ENCODE results near the gene LONP2.

Gene LONP2

DNA sequence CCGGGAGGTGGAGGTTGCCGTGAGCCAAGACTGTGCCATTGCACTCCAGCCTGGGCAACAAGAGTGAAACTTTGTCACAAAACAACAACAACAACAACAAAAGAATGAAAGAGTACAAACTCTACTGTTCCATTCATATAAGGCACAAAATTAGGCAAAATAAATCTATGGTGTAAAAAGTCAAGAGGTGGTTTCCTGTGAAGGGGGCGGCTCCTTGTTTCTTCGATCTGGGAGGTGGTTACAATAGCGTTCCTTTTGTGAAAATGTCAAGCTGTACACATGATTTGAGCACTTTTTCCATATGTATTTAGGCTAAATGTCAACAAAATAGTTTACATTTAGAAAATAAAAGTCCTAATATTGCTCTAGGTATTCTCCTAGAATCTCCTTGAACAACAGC, 134.2 kb downstream of the LONP2 start:
- Histone ChIP-seq H3F3A (ENCODE audit: insufficient read depth, low read length) (0 out of 2 replicates have a peak, but pooled peaks cover 3% of the 10 kb centered on the region), H3K79me2 (ENCODE audit: low read length) (peaks cover 100% of the 10 kb centered on the region), H3K27me3 (replicated peaks; ENCODE audit: insufficient read depth, low read length) (no peaks in the 10 kb centered on the region), H3K36me3 (replicated peaks; ENCODE audit: insufficient read depth, low read length) (no peaks in the 10 kb centered on the region), H3K4me2 (ENCODE audit: low read depth, low read length) (no peak overlapping the region), H3K9me3 (replicated peaks; ENCODE audit: insufficient read depth, low read length) (no peaks in the 10 kb centered on the region), H3K4me1 (ENCODE audit: low read length) (no peaks in the 10 kb centered on the region), H3K9me2 (replicated peaks; ENCODE audit: insufficient read depth, low read length) (no peaks in the 10 kb centered on the region), H3K4me3 (ENCODE audit: low read length) (no peak overlapping the region), H3K27ac (ENCODE audit: low read length) (no peak overlapping the region), H2AFZ (ENCODE audit: low read length) (no peak overlapping the region), H4K20me1 (ENCODE audit: insufficient read depth, low read length) (peaks cover 53% of the 10 kb centered on the region), H3K9ac (ENCODE audit: low read length) (no peak overlapping the region)
- no peak for DNase-seq
- TF ChIP-seq EZH2 (optimal IDR thresholded peaks at IDR 0.05; ENCODE audit: low read depth, low read length): no peak
- TF ChIP-seq, protein P1, sequence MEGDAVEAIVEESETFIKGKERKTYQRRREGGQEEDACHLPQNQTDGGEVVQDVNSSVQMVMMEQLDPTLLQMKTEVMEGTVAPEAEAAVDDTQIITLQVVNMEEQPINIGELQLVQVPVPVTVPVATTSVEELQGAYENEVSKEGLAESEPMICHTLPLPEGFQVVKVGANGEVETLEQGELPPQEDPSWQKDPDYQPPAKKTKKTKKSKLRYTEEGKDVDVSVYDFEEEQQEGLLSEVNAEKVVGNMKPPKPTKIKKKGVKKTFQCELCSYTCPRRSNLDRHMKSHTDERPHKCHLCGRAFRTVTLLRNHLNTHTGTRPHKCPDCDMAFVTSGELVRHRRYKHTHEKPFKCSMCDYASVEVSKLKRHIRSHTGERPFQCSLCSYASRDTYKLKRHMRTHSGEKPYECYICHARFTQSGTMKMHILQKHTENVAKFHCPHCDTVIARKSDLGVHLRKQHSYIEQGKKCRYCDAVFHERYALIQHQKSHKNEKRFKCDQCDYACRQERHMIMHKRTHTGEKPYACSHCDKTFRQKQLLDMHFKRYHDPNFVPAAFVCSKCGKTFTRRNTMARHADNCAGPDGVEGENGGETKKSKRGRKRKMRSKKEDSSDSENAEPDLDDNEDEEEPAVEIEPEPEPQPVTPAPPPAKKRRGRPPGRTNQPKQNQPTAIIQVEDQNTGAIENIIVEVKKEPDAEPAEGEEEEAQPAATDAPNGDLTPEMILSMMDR (IDR thresholded peaks at IDR 0.05; ENCODE audit: low read length): no peak
- no peak for TF ChIP-seq EZH2phosphoT487 (IDR thresholded peaks at IDR 0.05; ENCODE audit: low read length)

DNA sequence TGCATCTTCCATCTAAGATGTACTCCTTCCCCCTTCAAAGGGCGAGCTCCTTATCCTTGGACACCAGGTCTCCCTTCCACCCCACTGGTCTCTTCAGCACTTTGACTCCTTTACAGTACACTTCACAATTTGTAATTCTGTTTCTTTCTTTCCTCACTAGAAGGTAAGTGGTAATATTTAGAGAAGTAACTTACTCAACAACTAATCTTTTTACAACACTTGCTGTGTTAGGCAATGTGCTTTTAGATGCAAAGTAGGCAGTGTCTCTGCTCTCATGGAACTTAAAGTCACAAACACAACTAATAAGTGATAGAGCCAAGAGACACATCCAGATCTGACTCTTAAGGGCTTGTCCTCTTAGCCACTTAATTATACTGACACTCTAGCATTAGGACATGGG, 134.7 kb downstream of the LONP2 start:
- no peaks in the 10 kb centered on the region for H3K9me3 ChIP-seq (replicated peaks; ENCODE audit: insufficient read depth, low read length)
- no peaks in the 10 kb centered on the region for H3K36me3 ChIP-seq (replicated peaks; ENCODE audit: insufficient read depth, low read length)
- H3K27me3 ChIP-seq (replicated peaks; ENCODE audit: insufficient read depth, low read length): no peaks in the 10 kb centered on the region
- no peaks in the 10 kb centered on the region for H3K4me1 ChIP-seq (ENCODE audit: low read length)
- H3K9me2 ChIP-seq (replicated peaks; ENCODE audit: insufficient read depth, low read length): no peaks in the 10 kb centered on the region
- TF ChIP-seq EZH2phosphoT487 (IDR thresholded peaks at IDR 0.05; ENCODE audit: low read length): no peak
- TF ChIP-seq EZH2 (optimal IDR thresholded peaks at IDR 0.05; ENCODE audit: low read depth, low read length): no peak
- TF ChIP-seq, protein P1 (IDR thresholded peaks at IDR 0.05; ENCODE audit: low read length): no peak
- peaks cover 48% of the 10 kb centered on the region for H4K20me1 ChIP-seq (ENCODE audit: insufficient read depth, low read length)
- no peak overlapping the region for H3K4me3 ChIP-seq (ENCODE audit: low read length)
- no peak overlapping the region for H3K27ac ChIP-seq (ENCODE audit: low read length)
- no peak overlapping the region for H3K4me2 ChIP-seq (ENCODE audit: low read depth, low read length)
- H3F3A ChIP-seq (ENCODE audit: insufficient read depth, low read length): 0 out of 2 replicates have a peak, but pooled peaks cover 3% of the 10 kb centered on the region
- H3K9ac ChIP-seq (ENCODE audit: low read length): no peak overlapping the region
- no peak overlapping the region for H2AFZ ChIP-seq (ENCODE audit: low read length)
- peaks cover 100% of the 10 kb centered on the region for H3K79me2 ChIP-seq (ENCODE audit: low read length)
- DNase-seq: no peak

DNA sequence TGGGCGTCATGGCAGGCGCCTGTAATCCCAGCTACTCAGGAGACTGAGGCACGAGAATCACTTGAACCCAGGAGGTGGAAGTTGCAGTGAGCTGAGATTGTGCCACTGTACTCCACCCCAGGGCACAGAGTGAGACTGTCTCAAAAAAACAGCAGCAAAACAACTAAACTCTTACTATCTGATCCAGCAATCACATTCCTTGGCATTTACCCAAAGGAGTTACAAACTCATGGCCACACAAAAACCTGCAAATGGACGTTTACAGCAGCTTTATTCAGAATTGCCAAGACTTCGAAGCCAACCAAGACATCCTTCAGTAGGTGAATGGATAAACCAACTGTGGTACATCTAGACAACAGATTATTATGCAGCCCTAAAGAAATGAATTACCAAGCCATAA, 137.1 kb downstream of the LONP2 start:
- H4K20me1 ChIP-seq (ENCODE audit: insufficient read depth, low read length): peaks cover 30% of the 10 kb centered on the region
- H3K27ac ChIP-seq (ENCODE audit: low read length): no peak overlapping the region
- H3K36me3 ChIP-seq (replicated peaks; ENCODE audit: insufficient read depth, low read length): no peaks in the 10 kb centered on the region
- TF ChIP-seq EZH2phosphoT487 (IDR thresholded peaks at IDR 0.05; ENCODE audit: low read length) (no peak), EZH2 (optimal IDR thresholded peaks at IDR 0.05; ENCODE audit: low read depth, low read length) (no peak)
- TF ChIP-seq, protein P1 (IDR thresholded peaks at IDR 0.05; ENCODE audit: low read length): no peak
- H3K9me2 ChIP-seq (replicated peaks; ENCODE audit: insufficient read depth, low read length): no peaks in the 10 kb centered on the region
- H3F3A ChIP-seq (ENCODE audit: insufficient read depth, low read length): peaks cover 7% of the 10 kb centered on the region
- no peak overlapping the region for H2AFZ ChIP-seq (ENCODE audit: low read length)
- H3K9me3 ChIP-seq (replicated peaks; ENCODE audit: insufficient read depth, low read length): no peaks in the 10 kb centered on the region
- no peak overlapping the region for H3K9ac ChIP-seq (ENCODE audit: low read length)
- H3K4me3 ChIP-seq (ENCODE audit: low read length): no peak overlapping the region
- H3K27me3 ChIP-seq (replicated peaks; ENCODE audit: insufficient read depth, low read length): no peaks in the 10 kb centered on the region
- H3K4me1 ChIP-seq (ENCODE audit: low read length): no peaks in the 10 kb centered on the region
- no peak overlapping the region for H3K4me2 ChIP-seq (ENCODE audit: low read depth, low read length)
- H3K79me2 ChIP-seq (ENCODE audit: low read length): peaks cover 83% of the 10 kb centered on the region
- no peak for DNase-seq
